Stimulated activated naive B cell treated with anti-CD40 and anti-IgM and Interleukin-4, amounts not matched to agents 10 μg/mL and 1 μg/mL and 100 μg/mL, for 72 hours (primary cell): ENCODE data around the gene PREX1.

ENCODE experiments used
- ATAC-seq, 2 donors: fragments of 150-1000 bp; cut with Tn5 transposase; replicated peaks; 2 replicates each; pipeline ENCODE4 v1.10.0; 2021; ENCODE audit warnings: moderate library complexity in 1 of 2
- DNase-seq: peaks from one replicate; pipeline ENCODE4 v3.0.0; 2021
- H3K27ac Mint-ChIP-seq: one replicate; pipeline ENCODE4 v1.8.0; 2022; ENCODE audit warnings: mild to moderate bottlenecking, mixed read lengths
- H3K27me3 Mint-ChIP-seq, 2 donors: one replicate each; pipeline ENCODE4 v1.8.0; 2022; ENCODE audit warnings: mixed read lengths in 2 of 2
- H3K36me3 Mint-ChIP-seq, 2 donors: one replicate each; pipeline ENCODE4 v1.8.0; 2022; ENCODE audit warnings: mixed read lengths in 2 of 2, mild to moderate bottlenecking in 1 of 2
- H3K4me1 Mint-ChIP-seq, 2 donors: one replicate each; pipeline ENCODE4 v1.8.0; 2022; ENCODE audit warnings: mixed read lengths in 2 of 2, mild to moderate bottlenecking in 1 of 2
- H3K4me3 Mint-ChIP-seq, 2 donors: one replicate each; pipeline ENCODE4 v1.8.0; 2022; ENCODE audit warnings: mild to moderate bottlenecking in 2 of 2, mixed read lengths in 2 of 2, moderate library complexity in 1 of 2
- H3K9me3 Mint-ChIP-seq, 2 donors: one replicate each; pipeline ENCODE4 v1.8.0; 2022; ENCODE audit warnings: mixed read lengths in 2 of 2, mild to moderate bottlenecking in 1 of 2

The PREX1 gene

DNA sequence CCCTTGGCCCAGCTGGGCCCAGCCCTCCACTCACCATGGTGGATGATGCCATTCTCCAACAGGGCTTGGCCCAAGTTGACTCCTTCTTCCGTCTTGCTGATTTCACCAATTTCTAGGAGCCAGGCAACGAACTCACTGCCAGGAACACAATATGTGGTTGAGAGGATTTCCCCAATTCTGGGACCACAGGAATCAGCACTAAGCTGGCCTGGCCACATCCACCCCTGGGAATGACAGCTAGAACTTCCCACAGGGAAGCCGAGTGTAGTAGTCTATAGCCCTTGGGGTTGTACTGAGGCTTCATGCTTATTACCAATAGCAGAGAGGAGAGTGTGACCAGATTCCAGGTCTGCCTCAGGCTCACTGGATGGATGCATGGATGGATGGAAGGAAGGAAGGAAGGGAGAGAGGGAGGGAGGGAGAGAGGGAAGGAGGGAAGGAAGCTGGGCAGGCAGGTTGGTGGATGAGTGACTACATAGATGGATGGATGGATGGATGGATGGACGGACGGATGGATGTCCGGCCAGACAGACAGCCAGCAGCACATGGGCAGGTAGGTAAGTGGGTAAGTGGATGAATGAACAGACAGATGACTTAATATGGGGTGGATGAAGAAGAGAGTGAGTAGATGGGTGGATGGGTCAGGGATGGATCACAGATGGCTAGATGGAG is 146.5 kb downstream of the PREX1 start:
- no peak overlapping the region for H3K4me3 Mint-ChIP-seq
- ATAC-seq (no peak), DNase-seq (no peak)
- no peaks in the 10 kb centered on the region for H3K9me3 Mint-ChIP-seq
- H3K36me3 Mint-ChIP-seq = peaks cover 20 to 25% of the 10 kb centered on the region in 2 donors
- H3K27ac Mint-ChIP-seq = no peak overlapping the region
- H3K27me3 Mint-ChIP-seq = no peaks in the 10 kb centered on the region
- peaks cover 10 to 17% of the 10 kb centered on the region in 2 donors for H3K4me1 Mint-ChIP-seq

- H3K36me3 Mint-ChIP-seq = peaks cover 22 to 32% of the 10 kb centered on the region in 2 donors
- no peak overlapping the region for H3K4me3 Mint-ChIP-seq
Measured at GRCh38 chr20:48680650-48681049, 147.1 kb downstream of the PREX1 start.

GRCh38 chr20:48679599-48679998 is 148.2 kb downstream of the PREX1 start:
- no peak overlapping the region for H3K27ac Mint-ChIP-seq
- DNase-seq (no peak), ATAC-seq (no peak)

More at GRCh38 chr20:48680650-48681049, 147.1 kb downstream of the PREX1 start:
- Mint-ChIP-seq H3K27me3 (no peaks in the 10 kb centered on the region), H3K27ac (no peak overlapping the region), H3K4me1 (peaks cover 10 to 17% of the 10 kb centered on the region in 2 donors), H3K9me3 (no peaks in the 10 kb centered on the region)
- ATAC-seq (no peak), DNase-seq (no peak)

GRCh38 chr20:48679011-48679410 is 148.8 kb downstream of the PREX1 start:
- no peaks in the 10 kb centered on the region for H3K9me3 Mint-ChIP-seq
- H3K27ac Mint-ChIP-seq = no peak overlapping the region
- H3K36me3 Mint-ChIP-seq = peaks cover 22 to 28% of the 10 kb centered on the region in 2 donors
- ATAC-seq (no peak), DNase-seq (no peak)
- H3K27me3 Mint-ChIP-seq = no peaks in the 10 kb centered on the region
- H3K4me1 Mint-ChIP-seq = peaks cover 0 to 7% of the 10 kb centered on the region in 2 donors
- H3K4me3 Mint-ChIP-seq = no peak overlapping the region

More at GRCh38 chr20:48679599-48679998, 148.2 kb downstream of the PREX1 start:
- Mint-ChIP-seq H3K4me1 (peaks cover 4 to 12% of the 10 kb centered on the region in 2 donors), H3K4me3 (no peak overlapping the region), H3K27me3 (no peaks in the 10 kb centered on the region), H3K36me3 (peaks cover 23 to 33% of the 10 kb centered on the region in 2 donors), H3K9me3 (no peaks in the 10 kb centered on the region)

DNA sequence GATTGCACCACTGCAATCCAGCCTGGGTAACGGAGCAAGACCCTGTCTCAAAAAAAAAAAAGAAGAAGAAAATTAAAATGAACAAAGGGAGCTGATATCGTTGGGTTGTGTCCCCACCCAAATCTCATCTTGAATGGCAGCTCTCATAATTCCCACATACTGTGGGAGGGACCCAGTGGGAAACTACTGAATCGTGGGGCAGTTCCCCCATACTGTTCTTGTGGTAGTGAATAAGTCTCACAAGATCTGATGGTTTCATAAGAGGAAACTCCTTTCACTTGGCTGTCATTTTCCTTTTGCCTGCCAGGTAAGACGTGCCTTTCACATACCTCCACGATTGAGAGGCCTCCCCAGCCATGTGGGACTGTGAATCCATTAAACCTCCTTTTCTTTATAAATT is 149.4 kb downstream of the PREX1 start:
- H3K4me1 Mint-ChIP-seq = peaks cover 0 to 3% of the 10 kb centered on the region in 2 donors
- H3K36me3 Mint-ChIP-seq = peaks cover 25 to 34% of the 10 kb centered on the region in 2 donors
- no peak for DNase-seq
- H3K4me3 Mint-ChIP-seq = no peak overlapping the region
- H3K27ac Mint-ChIP-seq = no peak overlapping the region
- no peaks in the 10 kb centered on the region for H3K27me3 Mint-ChIP-seq
- H3K9me3 Mint-ChIP-seq = no peaks in the 10 kb centered on the region
- ATAC-seq = no peak

DNA sequence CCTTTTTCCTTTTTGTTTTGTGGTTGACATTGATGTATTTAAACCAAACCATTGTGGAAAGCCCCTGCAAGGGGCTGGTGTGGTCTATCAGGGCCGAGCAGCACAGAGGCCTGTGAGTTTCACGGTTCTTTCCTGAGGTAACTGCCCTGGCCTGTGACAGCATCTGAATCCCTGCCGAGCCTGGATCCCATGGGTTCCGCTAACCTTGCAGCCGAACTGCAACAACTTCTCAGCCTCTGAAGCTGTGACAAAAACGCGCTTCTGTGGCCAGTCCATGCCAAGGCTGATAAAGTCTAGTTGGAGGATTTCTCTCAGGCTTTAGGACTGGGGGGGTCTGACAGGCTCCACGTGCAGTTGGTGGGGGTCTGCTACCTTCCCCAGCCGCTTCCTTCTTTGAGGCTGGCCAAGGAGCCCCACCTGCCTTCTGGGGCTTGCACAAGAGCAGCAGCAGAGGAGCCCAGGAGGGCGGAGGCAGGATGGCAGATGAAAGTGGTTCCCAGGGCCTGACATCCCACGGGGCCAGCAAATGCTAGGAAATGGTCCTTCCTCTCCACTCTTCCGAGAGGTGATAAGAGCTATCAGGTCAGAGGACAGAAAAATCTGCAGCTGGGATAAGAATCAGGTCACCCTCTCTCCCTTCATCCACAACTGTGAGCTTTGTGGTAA is 150.9 kb downstream of the PREX1 start:
- H3K27me3 Mint-ChIP-seq = no peaks in the 10 kb centered on the region
- H3K4me3 Mint-ChIP-seq = no peak overlapping the region
- H3K36me3 Mint-ChIP-seq = peaks cover 37 to 45% of the 10 kb centered on the region in 2 donors
- DNase-seq (no peak), ATAC-seq (no peak)
- peaks cover 0 to 2% of the 10 kb centered on the region in 2 donors for H3K4me1 Mint-ChIP-seq
- H3K9me3 Mint-ChIP-seq = peaks cover 0 to 4% of the 10 kb centered on the region in 2 donors
- no peak overlapping the region for H3K27ac Mint-ChIP-seq

DNA sequence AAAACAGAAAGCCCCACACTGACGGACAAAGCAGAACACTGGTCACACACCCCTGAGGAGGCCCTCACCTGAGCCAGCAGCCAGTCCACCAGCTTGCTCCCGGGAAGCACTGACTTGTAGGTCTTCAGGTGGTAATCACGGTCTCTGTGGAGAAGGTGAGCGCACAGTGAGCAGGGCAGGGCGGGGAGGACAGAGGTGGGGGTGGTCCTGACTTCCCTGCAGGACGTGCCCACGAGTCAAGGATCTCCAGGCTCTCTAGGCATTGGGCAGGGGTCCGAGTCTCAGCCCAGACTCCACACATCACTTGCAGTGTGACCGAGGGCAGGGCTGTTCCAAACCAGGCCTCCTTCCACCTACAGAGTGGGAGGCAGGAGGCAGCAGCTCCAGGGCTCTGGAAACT is 151.7 kb downstream of the PREX1 start:
- ATAC-seq = no peak
- no peak for DNase-seq
- Mint-ChIP-seq H3K36me3 (peaks cover 45 to 53% of the 10 kb centered on the region in 2 donors), H3K9me3 (peaks cover 0 to 5% of the 10 kb centered on the region in 2 donors), H3K27me3 (no peaks in the 10 kb centered on the region), H3K4me1 (peaks cover 0 to 2% of the 10 kb centered on the region in 2 donors), H3K4me3 (no peak overlapping the region), H3K27ac (no peak overlapping the region)

DNA sequence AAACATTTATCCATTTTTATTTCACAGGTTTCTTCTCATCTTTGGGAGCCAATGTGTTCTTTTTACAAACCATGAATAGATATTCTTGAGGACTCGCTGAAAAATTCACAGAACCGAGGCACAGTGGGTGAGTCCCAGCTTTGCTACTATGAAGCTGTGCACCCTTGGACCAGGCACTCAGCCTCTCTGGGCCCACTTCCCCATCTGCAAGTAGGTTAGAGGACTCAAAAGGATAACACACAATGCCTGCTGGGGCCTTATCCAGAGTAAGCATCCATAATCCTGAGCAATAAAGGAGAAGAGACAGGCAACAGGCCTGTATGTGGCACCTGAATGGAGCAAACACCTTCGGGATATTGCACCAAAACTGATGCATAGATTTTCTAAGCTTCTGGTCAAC is 153.3 kb downstream of the PREX1 start:
- no peak overlapping the region for H3K27ac Mint-ChIP-seq
- DNase-seq (no peak), ATAC-seq (no peak)
- H3K27me3 Mint-ChIP-seq = no peaks in the 10 kb centered on the region
- peaks cover 46 to 58% of the 10 kb centered on the region in 2 donors for H3K36me3 Mint-ChIP-seq
- H3K9me3 Mint-ChIP-seq = peaks cover 0 to 5% of the 10 kb centered on the region in 2 donors
- no peak overlapping the region for H3K4me3 Mint-ChIP-seq
- H3K4me1 Mint-ChIP-seq = peaks cover 0 to 2% of the 10 kb centered on the region in 2 donors

GRCh38 chr20:48673507-48673906 is 154.3 kb downstream of the PREX1 start:
- H3K4me1 Mint-ChIP-seq = peaks cover 0 to 5% of the 10 kb centered on the region in 2 donors
- H3K27me3 Mint-ChIP-seq = no peaks in the 10 kb centered on the region
- H3K36me3 Mint-ChIP-seq = peaks cover 50 to 63% of the 10 kb centered on the region in 2 donors
- ATAC-seq (no peak), DNase-seq (no peak)
- H3K4me3 Mint-ChIP-seq = no peak overlapping the region
- H3K27ac Mint-ChIP-seq = peak overlapping the region; percentile 81
- H3K9me3 Mint-ChIP-seq = peaks cover 0 to 5% of the 10 kb centered on the region in 2 donors

DNA sequence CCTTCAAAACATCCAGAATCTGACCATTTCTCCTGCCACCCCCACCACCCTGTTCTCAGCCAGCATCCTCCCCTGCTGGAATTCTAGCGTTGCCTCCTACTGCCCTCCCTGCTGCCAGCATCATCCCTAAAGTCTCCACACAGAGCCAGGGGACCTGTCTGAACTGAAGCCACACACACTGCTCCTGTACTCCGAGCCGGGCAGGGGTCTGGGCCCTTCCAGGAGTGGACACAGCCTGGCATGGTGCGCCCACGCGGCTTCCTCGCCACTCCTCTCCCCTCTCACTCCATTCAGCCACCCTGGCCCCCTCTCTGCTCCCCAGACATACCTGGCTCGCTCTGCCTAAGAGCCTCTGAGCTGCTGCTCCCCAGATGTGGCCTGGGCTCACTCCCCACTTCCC is 155.5 kb downstream of the PREX1 start:
- peaks cover 50 to 70% of the 10 kb centered on the region in 2 donors for H3K36me3 Mint-ChIP-seq
- H3K4me1 Mint-ChIP-seq = peaks cover 0 to 7% of the 10 kb centered on the region in 2 donors
- peaks cover 0 to 5% of the 10 kb centered on the region in 2 donors for H3K9me3 Mint-ChIP-seq
- no peaks in the 10 kb centered on the region for H3K27me3 Mint-ChIP-seq
- H3K27ac Mint-ChIP-seq = peak overlapping the region; percentile 31
- H3K4me3 Mint-ChIP-seq = no peak overlapping the region
- ATAC-seq = no peak
- DNase-seq = no peak

DNA sequence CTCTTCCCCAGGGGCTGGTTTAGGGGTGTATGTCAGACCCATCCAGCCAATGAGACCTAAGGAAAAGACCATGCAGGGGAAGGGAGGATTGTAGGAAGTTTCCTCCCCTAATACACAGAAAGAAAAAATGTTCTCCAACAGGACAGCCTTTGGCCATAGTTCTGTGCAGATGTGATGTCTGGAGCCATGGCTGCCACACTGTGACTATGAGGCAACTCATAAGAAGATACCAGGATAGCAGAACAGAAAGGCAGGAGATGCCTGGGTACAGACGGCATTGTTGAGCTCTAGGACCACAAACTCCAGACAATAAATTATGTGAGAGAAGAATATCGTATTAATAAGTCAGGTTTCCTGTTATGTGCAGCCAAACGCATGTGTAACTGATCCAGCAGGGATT is 156.7 kb downstream of the PREX1 start:
- Mint-ChIP-seq H3K9me3 (peaks cover 0 to 5% of the 10 kb centered on the region in 2 donors), H3K27ac (peak overlapping the region; percentile 79), H3K36me3 (peaks cover 48 to 63% of the 10 kb centered on the region in 2 donors), H3K4me3 (no peak overlapping the region), H3K4me1 (peaks cover 0 to 7% of the 10 kb centered on the region in 2 donors), H3K27me3 (no peaks in the 10 kb centered on the region)
- no peak for ATAC-seq
- DNase-seq = no peak

- Mint-ChIP-seq H3K27me3 (no peaks in the 10 kb centered on the region), H3K4me3 (no peak overlapping the region), H3K4me1 (peaks cover 0 to 7% of the 10 kb centered on the region in 2 donors), H3K9me3 (peaks cover 0 to 5% of the 10 kb centered on the region in 2 donors), H3K36me3 (peaks cover 47 to 60% of the 10 kb centered on the region in 2 donors), H3K27ac (no peak overlapping the region)
- ATAC-seq (no peak), DNase-seq (no peak)
Measured at GRCh38 chr20:48669946-48670605, 157.7 kb downstream of the PREX1 start.

DNA sequence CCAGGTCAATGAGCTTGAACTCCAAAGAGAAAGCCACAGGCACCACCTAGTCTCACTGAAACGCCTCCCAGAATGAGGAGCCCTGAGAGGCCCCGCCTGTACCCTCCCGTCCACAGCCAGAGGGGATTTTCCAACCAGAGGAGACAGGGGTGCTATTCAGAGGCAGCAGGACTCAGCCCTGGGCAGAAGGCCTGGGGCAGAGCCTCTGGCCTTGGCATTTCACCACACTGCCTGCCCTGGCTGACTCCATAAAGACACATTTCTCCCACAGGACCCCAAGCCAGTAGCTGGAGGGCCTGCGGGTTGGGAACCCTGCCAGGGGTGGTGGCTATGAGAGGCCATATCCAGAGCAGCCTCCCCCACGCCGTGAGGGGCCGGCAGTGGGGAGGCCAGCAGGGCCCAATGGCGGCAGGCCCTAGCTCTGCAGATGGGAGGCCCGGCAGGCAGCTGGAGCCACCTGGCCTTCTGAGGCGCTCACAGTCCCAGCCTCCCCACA is 159.3 kb downstream of the PREX1 start:
- ATAC-seq = no peak
- no peak overlapping the region for H3K27ac Mint-ChIP-seq
- H3K4me1 Mint-ChIP-seq = peaks cover 0 to 7% of the 10 kb centered on the region in 2 donors

DNA sequence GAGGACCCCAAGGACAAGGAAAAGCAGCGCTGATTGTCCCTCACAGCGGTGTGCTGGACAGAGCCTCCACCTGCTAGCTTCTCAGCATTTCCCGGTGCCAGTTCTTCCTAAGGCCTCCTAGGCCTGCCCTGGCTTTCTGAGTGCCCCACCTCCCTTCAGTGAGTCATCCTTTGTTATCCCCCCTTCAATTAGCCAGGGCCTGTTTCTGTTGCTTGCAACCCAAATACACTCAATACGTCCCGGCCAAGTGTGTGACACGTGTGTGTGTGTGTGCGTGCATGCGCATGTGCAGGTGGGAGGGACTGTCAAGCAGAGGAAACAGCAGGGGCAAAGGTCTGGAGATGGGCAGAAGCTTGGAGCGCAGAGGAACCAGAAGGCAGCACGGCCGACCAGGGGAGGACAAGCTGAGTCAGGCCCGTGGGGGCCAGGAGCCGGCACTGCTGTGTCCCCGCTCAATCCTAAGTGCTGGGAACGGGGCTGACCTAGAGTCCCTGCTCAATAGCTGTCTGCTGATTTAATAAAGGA is 159.8 kb downstream of the PREX1 start:
- H3K9me3 Mint-ChIP-seq = peaks cover 0 to 5% of the 10 kb centered on the region in 2 donors
- H3K27me3 Mint-ChIP-seq = no peaks in the 10 kb centered on the region
- peak overlapping the region; percentile 59 for H3K27ac Mint-ChIP-seq
- no peak for ATAC-seq
- DNase-seq = no peak
- H3K36me3 Mint-ChIP-seq = peaks cover 39 to 58% of the 10 kb centered on the region in 2 donors
- no peak overlapping the region for H3K4me3 Mint-ChIP-seq
- H3K4me1 Mint-ChIP-seq = peaks cover 0 to 6% of the 10 kb centered on the region in 2 donors

More for the DNA sequence above, 159.3 kb downstream of the PREX1 start:
- DNase-seq = no peak
- Mint-ChIP-seq H3K4me3 (no peak overlapping the region), H3K9me3 (peaks cover 0 to 5% of the 10 kb centered on the region in 2 donors), H3K36me3 (peaks cover 42 to 61% of the 10 kb centered on the region in 2 donors), H3K27me3 (no peaks in the 10 kb centered on the region)
